Measurements from ENCODE around the gene UQCRC2.

GRCh38 chr16:22003195-22003594 lies 50.0 kb downstream of the UQCRC2 start:
- TF ChIP-seq CTCF (IDR thresholded peaks at IDR 0.05) (no peak), POLR2A (IDR thresholded peaks at IDR 0.05) (no peak)
